ENCODE results near the gene ASXL2. TPM values are rescaled to one million over a fixed set of nuclear protein-coding genes. Genes with fewer than 3 reads are reported as not detected.
A peak's percentile ranks its signal among the peaks of the same experiment; 100 is the strongest.
"Not testable (repeated sequence)": the region's sequence is repeated elsewhere in the genome, so short reads cannot be mapped to it uniquely, and the experiment has no call there.

The ASXL2 gene
- total RNA-seq (2012; rRNA removed) = 9.4 and 11.6 TPM in 2 replicates

GRCh38 chr2:25878361-25879132 lies at the start of gene ASXL2:
TSS of gene ASXL2 (minus strand) at chr2:25878487. CDS start at chr2:25878222, 265 bp downstream.
- H3K9ac ChIP-seq (ENCODE audit: low read depth, low read length) = peak within 1 kb of the TSS; percentile 94
- peaks cover 24% of the 10 kb centered on the region for H3K4me1 ChIP-seq (ENCODE audit: control insufficient read depth, insufficient read depth, low read length)
- no peaks in the 10 kb centered on the region for H3K27me3 ChIP-seq (ENCODE audit: control insufficient read depth, insufficient read depth, low read length)
- peak within 1 kb of the TSS; percentile 93 for H3K4me2 ChIP-seq (ENCODE audit: low read length)
- peak within 1 kb of the TSS; percentile 91 for H3K4me3 ChIP-seq (ENCODE audit: low read length)
- no peaks in the 10 kb centered on the region for H3K36me3 ChIP-seq (ENCODE audit: insufficient read depth, low read length)
- no peaks in the 10 kb centered on the region for H3K9me3 ChIP-seq (replicated peaks; ENCODE audit: low read length)

- peaks cover 3% of the 10 kb centered on the region for H3K27me3 ChIP-seq (ENCODE audit: control insufficient read depth, insufficient read depth, low read length)
- no peak overlapping the region for H3K4me3 ChIP-seq (ENCODE audit: low read length)
- peaks cover 25% of the 10 kb centered on the region for H3K36me3 ChIP-seq (ENCODE audit: insufficient read depth, low read length)
- H3K4me2 ChIP-seq (ENCODE audit: low read length) = no peak overlapping the region
- no peaks in the 10 kb centered on the region for H3K4me1 ChIP-seq (ENCODE audit: control insufficient read depth, insufficient read depth, low read length)
- no peak overlapping the region for H3K9ac ChIP-seq (ENCODE audit: low read depth, low read length)
- no peaks in the 10 kb centered on the region for H3K9me3 ChIP-seq (replicated peaks; ENCODE audit: low read length)
Observed at GRCh38 chr2:25926984-25927756, 48.9 kb upstream of the ASXL2 start.

DNA sequence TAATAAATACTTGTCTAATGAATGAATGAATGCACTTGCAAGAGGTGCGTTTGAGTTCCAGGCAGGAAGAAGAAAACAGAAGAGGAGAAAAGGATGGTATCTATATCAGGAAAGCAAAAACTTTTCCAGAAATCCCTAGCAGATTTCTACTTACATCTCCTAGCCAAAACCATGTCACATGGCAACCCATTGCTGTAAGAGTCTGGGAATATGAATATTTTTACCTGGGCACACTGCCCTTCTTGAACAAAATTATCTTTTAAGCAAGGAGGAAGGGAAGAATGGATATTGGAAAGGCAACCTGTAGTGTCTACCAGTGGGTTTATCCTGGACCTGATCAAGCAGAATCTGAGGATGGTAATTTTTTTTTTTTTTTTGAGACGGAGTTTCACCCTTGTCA lies 44.2 kb upstream of the ASXL2 start:
- Histone ChIP-seq H3K36me3 (ENCODE audit: insufficient read depth, low read length) (peaks cover 9% of the 10 kb centered on the region), H3K9me3 (replicated peaks; ENCODE audit: low read length) (no peaks in the 10 kb centered on the region)

GRCh38 chr2:25920786-25921415 lies 42.6 kb upstream of the ASXL2 start:
- H3K9ac ChIP-seq (ENCODE audit: low read depth, low read length) = no peak overlapping the region
- peaks cover 4% of the 10 kb centered on the region for H3K27me3 ChIP-seq (ENCODE audit: control insufficient read depth, insufficient read depth, low read length)
- no peak overlapping the region for H3K4me2 ChIP-seq (ENCODE audit: low read length)
- H3K4me3 ChIP-seq (ENCODE audit: low read length) = no peak overlapping the region
- H3K9me3 ChIP-seq (replicated peaks; ENCODE audit: low read length) = no peaks in the 10 kb centered on the region
- no peaks in the 10 kb centered on the region for H3K36me3 ChIP-seq (ENCODE audit: insufficient read depth, low read length)
- no peaks in the 10 kb centered on the region for H3K4me1 ChIP-seq (ENCODE audit: control insufficient read depth, insufficient read depth, low read length)

More for the DNA sequence above, 44.2 kb upstream of the ASXL2 start:
- Histone ChIP-seq H3K27me3 (ENCODE audit: control insufficient read depth, insufficient read depth, low read length) (peaks cover 4% of the 10 kb centered on the region), H3K9ac (ENCODE audit: low read depth, low read length) (no peak overlapping the region), H3K4me3 (ENCODE audit: low read length) (no peak overlapping the region), H3K4me1 (ENCODE audit: control insufficient read depth, insufficient read depth, low read length) (no peaks in the 10 kb centered on the region), H3K4me2 (ENCODE audit: low read length) (no peak overlapping the region)

- no peak overlapping the region for H3K4me2 ChIP-seq (ENCODE audit: low read length)
- no peaks in the 10 kb centered on the region for H3K9me3 ChIP-seq (replicated peaks; ENCODE audit: low read length)
- H3K4me3 ChIP-seq (ENCODE audit: low read length) = no peak overlapping the region
- no peak overlapping the region for H3K9ac ChIP-seq (ENCODE audit: low read depth, low read length)
- no peaks in the 10 kb centered on the region for H3K4me1 ChIP-seq (ENCODE audit: control insufficient read depth, insufficient read depth, low read length)
- H3K36me3 ChIP-seq (ENCODE audit: insufficient read depth, low read length) = no peaks in the 10 kb centered on the region
- H3K27me3 ChIP-seq (ENCODE audit: control insufficient read depth, insufficient read depth, low read length) = peaks cover 4% of the 10 kb centered on the region
Observed at GRCh38 chr2:25920336-25920735, 42.0 kb upstream of the ASXL2 start.

GRCh38 chr2:25917832-25918231 lies 39.5 kb upstream of the ASXL2 start:
- no peaks in the 10 kb centered on the region for H3K36me3 ChIP-seq (ENCODE audit: insufficient read depth, low read length)
- H3K27me3 ChIP-seq (ENCODE audit: control insufficient read depth, insufficient read depth, low read length) = peaks cover 4% of the 10 kb centered on the region
- H3K4me3 ChIP-seq (ENCODE audit: low read length) = no peak overlapping the region
- no peak overlapping the region for H3K4me2 ChIP-seq (ENCODE audit: low read length)
- no peak overlapping the region for H3K9ac ChIP-seq (ENCODE audit: low read depth, low read length)
- no peaks in the 10 kb centered on the region for H3K9me3 ChIP-seq (replicated peaks; ENCODE audit: low read length)
- peaks cover 7% of the 10 kb centered on the region for H3K4me1 ChIP-seq (ENCODE audit: control insufficient read depth, insufficient read depth, low read length)

DNA sequence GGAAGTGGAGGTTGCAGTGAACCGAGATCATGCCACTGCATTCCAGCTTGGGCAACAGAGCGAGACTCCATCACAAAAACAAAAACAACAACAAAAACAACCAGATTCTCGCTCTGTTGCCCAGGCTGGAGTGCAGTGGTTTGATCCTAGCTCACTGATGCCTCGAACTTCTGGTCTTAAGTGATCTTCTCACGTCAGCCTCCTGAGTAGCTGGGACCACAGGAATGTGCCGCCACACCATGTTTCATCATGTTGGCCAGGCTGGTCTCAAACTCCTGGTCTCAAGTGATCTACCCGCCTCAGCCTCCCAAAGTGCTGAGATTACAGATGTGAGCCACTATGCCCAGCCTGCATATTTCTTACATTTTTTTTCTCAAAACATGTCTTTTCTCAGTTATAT lies 39.1 kb upstream of the ASXL2 start:
- not testable (repeated sequence) for H3K4me1 ChIP-seq (ENCODE audit: control insufficient read depth, insufficient read depth, low read length); H3K4me2 ChIP-seq (ENCODE audit: low read length); H3K4me3 ChIP-seq (ENCODE audit: low read length); H3K9ac ChIP-seq (ENCODE audit: low read depth, low read length); H3K9me3 ChIP-seq (replicated peaks; ENCODE audit: low read length); H3K36me3 ChIP-seq (ENCODE audit: insufficient read depth, low read length); H3K27me3 ChIP-seq (ENCODE audit: control insufficient read depth, insufficient read depth, low read length)

- H3K36me3 ChIP-seq (ENCODE audit: insufficient read depth, low read length); H3K4me2 ChIP-seq (ENCODE audit: low read length); H3K9me3 ChIP-seq (replicated peaks; ENCODE audit: low read length); H3K4me3 ChIP-seq (ENCODE audit: low read length); H3K4me1 ChIP-seq (ENCODE audit: control insufficient read depth, insufficient read depth, low read length); H3K9ac ChIP-seq (ENCODE audit: low read depth, low read length); H3K27me3 ChIP-seq (ENCODE audit: control insufficient read depth, insufficient read depth, low read length): not testable (repeated sequence)
Observed at GRCh38 chr2:25915944-25916772, 37.9 kb upstream of the ASXL2 start.

DNA sequence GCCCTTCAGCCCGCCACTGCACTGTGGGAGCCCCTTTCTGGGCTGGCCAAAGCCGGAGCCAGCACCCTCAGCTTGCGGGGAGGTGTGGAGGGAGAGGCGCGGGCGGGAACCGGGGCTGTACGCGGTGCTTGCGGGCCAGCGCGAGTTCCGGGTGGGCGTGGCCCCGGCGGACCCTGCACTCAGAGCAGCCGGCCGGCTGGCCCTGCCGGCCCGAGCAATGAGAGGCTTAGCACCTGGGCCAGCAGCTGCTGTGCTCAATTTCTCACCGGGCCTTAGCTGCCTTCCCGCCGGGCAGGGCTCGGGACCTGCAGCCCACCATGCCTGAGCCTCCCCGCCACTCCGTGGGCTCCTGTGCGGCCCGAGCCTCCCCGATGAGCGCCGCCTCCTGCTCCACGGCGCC lies 37.1 kb upstream of the ASXL2 start:
- not testable (repeated sequence) for H3K4me3 ChIP-seq (ENCODE audit: low read length); H3K9ac ChIP-seq (ENCODE audit: low read depth, low read length); H3K27me3 ChIP-seq (ENCODE audit: control insufficient read depth, insufficient read depth, low read length); H3K4me2 ChIP-seq (ENCODE audit: low read length); H3K9me3 ChIP-seq (replicated peaks; ENCODE audit: low read length); H3K36me3 ChIP-seq (ENCODE audit: insufficient read depth, low read length); H3K4me1 ChIP-seq (ENCODE audit: control insufficient read depth, insufficient read depth, low read length)

- H3K4me3 ChIP-seq (ENCODE audit: low read length); H3K4me2 ChIP-seq (ENCODE audit: low read length); H3K27me3 ChIP-seq (ENCODE audit: control insufficient read depth, insufficient read depth, low read length); H3K36me3 ChIP-seq (ENCODE audit: insufficient read depth, low read length); H3K4me1 ChIP-seq (ENCODE audit: control insufficient read depth, insufficient read depth, low read length); H3K9ac ChIP-seq (ENCODE audit: low read depth, low read length); H3K9me3 ChIP-seq (replicated peaks; ENCODE audit: low read length): not testable (repeated sequence)
Observed at GRCh38 chr2:25913696-25913973, 35.3 kb upstream of the ASXL2 start.

All from skeletal muscle satellite cell (primary cell).